Neuronal stem cell (in vitro differentiated cells): ENCODE data around the gene AGAP1.

Source experiments
- DNase-seq: peaks from one replicate; pipeline ENCODE4 v3.0.0-alpha.2; 2013; ENCODE audit warnings: low spot score
- H2AFZ ChIP-seq: one replicate; pipeline ENCODE4 v1.6.1; 2013; ENCODE audit warnings: mild to moderate bottlenecking, low read length, inconsistent platforms
- H2AK5ac ChIP-seq: 2 replicates; pipeline ENCODE4 v1.6.1; 2013; ENCODE audit warnings: low read depth, mild to moderate bottlenecking, inconsistent platforms, low read length, moderate library complexity, mixed read lengths
- H2BK120ac ChIP-seq: 2 replicates; pipeline ENCODE4 v1.6.1; 2013; ENCODE audit warnings: low read depth, mild to moderate bottlenecking, inconsistent platforms, low read length, moderate library complexity, mixed read lengths
- H2BK12ac ChIP-seq: one replicate; pipeline ENCODE4 v1.6.1; 2013; ENCODE audit warnings: low read length, inconsistent platforms
- H2BK15ac ChIP-seq: 2 replicates; pipeline ENCODE4 v1.6.1; 2013; ENCODE audit warnings: mild to moderate bottlenecking, low read length, inconsistent platforms, mixed read lengths
- H2BK5ac ChIP-seq: one replicate; pipeline ENCODE4 v1.6.1; 2013; ENCODE audit warnings: inconsistent platforms, mild to moderate bottlenecking, low read length, moderate library complexity
- H3K14ac ChIP-seq: one replicate; pipeline ENCODE4 v1.6.1; 2013; ENCODE audit warnings: low read length, inconsistent platforms
- H3K18ac ChIP-seq: 2 replicates; pipeline ENCODE4 v1.6.1; 2013; ENCODE audit warnings: low read length, inconsistent platforms
- H3K23ac ChIP-seq: 2 replicates; pipeline ENCODE4 v1.6.1; 2013; ENCODE audit warnings: low read depth, mild to moderate bottlenecking, mixed read lengths, low read length, inconsistent platforms; ENCODE audit not compliant: poor library complexity
- H3K27ac ChIP-seq: replicated peaks from 3 replicates; pipeline ENCODE4 v1.5.1; 2013; ENCODE audit warnings: low read length, inconsistent platforms
- H3K27me3 ChIP-seq, 3 experiments: 2 replicates each; pipeline ENCODE4 v1.6.1; 2013; ENCODE audit warnings: low read length in 3 of 3, mild to moderate bottlenecking in 2 of 3, inconsistent platforms in 1 of 3, low read depth in 1 of 3, mixed read lengths in 1 of 3, moderate library complexity in 1 of 3; ENCODE audit not compliant: control insufficient read depth in 3 of 3, insufficient read depth in 3 of 3
- H3K36me3 ChIP-seq, 2 donors: replicated peaks in 1 of 2; 2 replicates each; pipeline ENCODE4 v1.6.1; 2013; ENCODE audit warnings: low read length in 2 of 2; ENCODE audit not compliant: control insufficient read depth in 2 of 2, insufficient read depth in 2 of 2
- H3K4ac ChIP-seq: 2 replicates; pipeline ENCODE4 v1.6.1; 2013; ENCODE audit warnings: inconsistent platforms, mild to moderate bottlenecking, low read length, moderate library complexity
- H3K4me1 ChIP-seq, 2 donors: 1 replicate in 1 of 2; 2 replicates in 1 of 2; pipeline ENCODE4 v1.6.1; 2013; ENCODE audit warnings: low read length in 2 of 2, low read depth in 1 of 2; ENCODE audit not compliant: control insufficient read depth in 2 of 2, insufficient read depth in 1 of 2
- H3K4me2 ChIP-seq: one replicate; pipeline ENCODE4 v1.6.1; 2013; ENCODE audit warnings: mild to moderate bottlenecking, low read length, inconsistent platforms; ENCODE audit not compliant: insufficient read depth, poor library complexity, severe bottlenecking
- H3K4me3 ChIP-seq, 2 donors: 2 replicates each; pipeline ENCODE4 v1.5.1; 2013; ENCODE audit warnings: low read length in 2 of 2, mild to moderate bottlenecking in 2 of 2, inconsistent platforms in 1 of 2, moderate library complexity in 1 of 2
- H3K79me1 ChIP-seq: one replicate; pipeline ENCODE4 v1.6.1; 2013; ENCODE audit warnings: low read depth, mild to moderate bottlenecking, inconsistent platforms, low read length, moderate library complexity
- H3K9ac ChIP-seq: one replicate; pipeline ENCODE4 v1.6.1; 2013; ENCODE audit warnings: mild to moderate bottlenecking, low read depth, low read length, inconsistent platforms; ENCODE audit not compliant: poor library complexity
- H3K9me3 ChIP-seq, 2 donors: replicated peaks in 1 of 2; 2 replicates each; pipeline versions ENCODE3 to v1.6.1; 2013; ENCODE audit warnings: low read length in 2 of 2, mild to moderate bottlenecking in 2 of 2, inconsistent platforms in 1 of 2, low read depth in 1 of 2, mixed read lengths in 1 of 2, moderate library complexity in 1 of 2; ENCODE audit not compliant: control insufficient read depth in 2 of 2, insufficient read depth in 1 of 2
- H4K8ac ChIP-seq: one replicate; pipeline ENCODE4 v1.6.1; 2013; ENCODE audit warnings: low read depth, mild to moderate bottlenecking, inconsistent platforms, low read length, moderate library complexity
- H4K91ac ChIP-seq: one replicate; pipeline ENCODE4 v1.6.1; 2013; ENCODE audit warnings: low read length, low read depth, mild to moderate bottlenecking, inconsistent platforms; ENCODE audit not compliant: poor library complexity
- WGBS, 2 donors: extraction: QIAGEN DNeasy Blood & Tissue Kit; methylation state at CpG; one replicate each; pipeline ENCODE4 v1.1.7; 2013; ENCODE audit warnings: missing lambda C conversion rate in 2 of 2, mixed read lengths in 1 of 2; ENCODE audit not compliant: insufficient read length in 2 of 2, insufficient replicate concordance in 1 of 2; ENCODE audit errors: extremely low coverage in 2 of 2; 5-methylcytosine and 5-hydroxymethylcytosine counted together

The AGAP1 gene

GRCh38 chr2:236129935-236130334, 636.1 kb downstream of the AGAP1 start:
- no peak for DNase-seq
- Histone ChIP-seq H3K79me1 (no peaks in the 10 kb centered on the region), H3K9ac (no peak overlapping the region), H3K36me3 (peaks cover 9 to 31% of the 10 kb centered on the region in 2 donors), H3K23ac (no peak overlapping the region), H4K8ac (no peak overlapping the region), H3K4me2 (no peak overlapping the region), H3K18ac (peak overlapping the region; percentile 5), H2BK5ac (no peak overlapping the region), H2BK15ac (no peak overlapping the region), H3K4ac (no peak overlapping the region), H3K4me1 (peaks cover 0 to 5% of the 10 kb centered on the region in 2 donors), H3K9me3 (no peaks in the 10 kb centered on the region), H3K4me3 (no peak overlapping the region), H4K91ac (no peak overlapping the region), H2BK12ac (no peak overlapping the region), H3K27ac (no peak overlapping the region), H2AFZ (no peak overlapping the region), H3K27me3 (no peaks in the 10 kb centered on the region), H2AK5ac (no peak overlapping the region), H2BK120ac (no peak overlapping the region), H3K14ac (peak overlapping the region; percentile 75)
- no CpG with 5 or more reads among the region's 4 CpGs for WGBS, 2 donors

GRCh38 chr2:236130349-236130998, 636.6 kb downstream of the AGAP1 start:
- H3K4me2 ChIP-seq = no peak overlapping the region
- no peak overlapping the region for H2BK5ac ChIP-seq
- H3K27ac ChIP-seq = no peak overlapping the region

GRCh38 chr2:236131073-236131692, 637.3 kb downstream of the AGAP1 start:
- no peak overlapping the region for H3K14ac ChIP-seq
- no peak overlapping the region for H3K23ac ChIP-seq
- H3K79me1 ChIP-seq = no peaks in the 10 kb centered on the region
- no peak for DNase-seq
- H3K27ac ChIP-seq = no peak overlapping the region
- no peak overlapping the region for H2BK5ac ChIP-seq
- no peak overlapping the region for H2BK120ac ChIP-seq
- no peak overlapping the region for H3K18ac ChIP-seq
- no peak overlapping the region for H4K91ac ChIP-seq
- H3K4me1 ChIP-seq = peaks cover 0 to 5% of the 10 kb centered on the region in 2 donors
- H3K27me3 ChIP-seq = no peaks in the 10 kb centered on the region
- no peaks in the 10 kb centered on the region for H3K9me3 ChIP-seq
- H2AK5ac ChIP-seq = no peak overlapping the region
- H3K4ac ChIP-seq = no peak overlapping the region
- no peak overlapping the region for H2BK12ac ChIP-seq
- no peak overlapping the region for H4K8ac ChIP-seq
- no peak overlapping the region for H3K9ac ChIP-seq
- H3K4me2 ChIP-seq = no peak overlapping the region
- H3K4me3 ChIP-seq = no peak overlapping the region
- no peak overlapping the region for H2BK15ac ChIP-seq
- peaks cover 6 to 19% of the 10 kb centered on the region in 2 donors for H3K36me3 ChIP-seq
- H2AFZ ChIP-seq = no peak overlapping the region
- no CpG with 5 or more reads among the region's 10 CpGs for WGBS, 2 donors

More at GRCh38 chr2:236130349-236130998, 636.6 kb downstream of the AGAP1 start:
- Histone ChIP-seq H3K4me1 (peaks cover 0 to 5% of the 10 kb centered on the region in 2 donors), H3K4ac (no peak overlapping the region), H3K9me3 (no peaks in the 10 kb centered on the region), H4K91ac (no peak overlapping the region), H2AK5ac (no peak overlapping the region), H2AFZ (no peak overlapping the region), H2BK12ac (no peak overlapping the region), H4K8ac (no peak overlapping the region), H2BK15ac (no peak overlapping the region), H3K79me1 (no peaks in the 10 kb centered on the region), H3K36me3 (peaks cover 8 to 25% of the 10 kb centered on the region in 2 donors), H3K23ac (no peak overlapping the region), H2BK120ac (no peak overlapping the region), H3K27me3 (no peaks in the 10 kb centered on the region), H3K4me3 (no peak overlapping the region), H3K9ac (no peak overlapping the region), H3K14ac (peak overlapping the region; percentile 75), H3K18ac (no peak overlapping the region)
- no peak for DNase-seq
- WGBS, 2 donors = no CpG with 5 or more reads among the region's 6 CpGs

- Histone ChIP-seq H3K18ac (no peak overlapping the region), H4K8ac (peak overlapping the region; percentile 65), H2BK120ac (no peak overlapping the region), H3K9ac (no peak overlapping the region), H4K91ac (no peak overlapping the region), H3K4ac (no peak overlapping the region), H2BK12ac (peak overlapping the region; percentile 22), H3K27ac (no peak overlapping the region), H2BK15ac (no peak overlapping the region), H2AFZ (no peak overlapping the region), H3K9me3 (no peaks in the 10 kb centered on the region), H3K23ac (no peak overlapping the region), H3K14ac (no peak overlapping the region), H2BK5ac (no peak overlapping the region), H3K4me2 (no peak overlapping the region), H3K79me1 (no peaks in the 10 kb centered on the region), H3K4me3 (no peak overlapping the region), H3K4me1 (no peaks in the 10 kb centered on the region), H3K36me3 (peaks cover 4 to 7% of the 10 kb centered on the region in 2 donors), H2AK5ac (no peak overlapping the region), H3K27me3 (no peaks in the 10 kb centered on the region)
- DNase-seq = no peak
- no CpG with 5 or more reads among the region's 12 CpGs for WGBS, 2 donors
These were observed 639.7 kb downstream of the AGAP1 start for GRCh38 chr2:236133410-236134012.
